C4-2B (cell line): ENCODE measurements around the gene SMYD5.

Source experiments
- ZFX ChIP-seq: fragments of 450-650 bp; IDR thresholded peaks from 2 replicates; pipeline ENCODE4 v1.6.1; 2017
- TF ChIP-seq, protein P1 (sequence below): fragments of 450-650 bp; conservative IDR thresholded peaks from 2 replicates; pipeline ENCODE4 v1.5.1; 2017; ENCODE audit warnings: mild to moderate bottlenecking

DNA sequence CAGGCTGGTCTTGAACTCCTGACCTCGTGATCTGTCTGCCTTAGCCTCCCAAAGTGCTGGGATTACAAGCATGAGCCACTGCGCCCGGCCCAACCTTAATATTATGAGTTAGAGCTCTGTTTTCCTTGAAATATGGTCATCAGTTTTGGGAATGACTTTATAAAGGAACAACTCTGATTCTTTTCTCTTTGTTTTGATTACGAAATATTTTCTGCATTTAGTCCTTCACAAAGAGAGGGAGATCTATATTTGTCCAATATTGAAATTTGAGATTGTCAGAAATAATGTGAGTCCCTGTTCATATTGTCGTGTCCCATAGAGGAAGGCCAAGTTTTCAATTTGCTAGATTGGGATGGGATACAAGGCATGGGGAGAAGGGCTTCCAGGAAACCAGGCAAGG lies 3.1 kb downstream of the SMYD5 start:
- TF ChIP-seq, protein P1, sequence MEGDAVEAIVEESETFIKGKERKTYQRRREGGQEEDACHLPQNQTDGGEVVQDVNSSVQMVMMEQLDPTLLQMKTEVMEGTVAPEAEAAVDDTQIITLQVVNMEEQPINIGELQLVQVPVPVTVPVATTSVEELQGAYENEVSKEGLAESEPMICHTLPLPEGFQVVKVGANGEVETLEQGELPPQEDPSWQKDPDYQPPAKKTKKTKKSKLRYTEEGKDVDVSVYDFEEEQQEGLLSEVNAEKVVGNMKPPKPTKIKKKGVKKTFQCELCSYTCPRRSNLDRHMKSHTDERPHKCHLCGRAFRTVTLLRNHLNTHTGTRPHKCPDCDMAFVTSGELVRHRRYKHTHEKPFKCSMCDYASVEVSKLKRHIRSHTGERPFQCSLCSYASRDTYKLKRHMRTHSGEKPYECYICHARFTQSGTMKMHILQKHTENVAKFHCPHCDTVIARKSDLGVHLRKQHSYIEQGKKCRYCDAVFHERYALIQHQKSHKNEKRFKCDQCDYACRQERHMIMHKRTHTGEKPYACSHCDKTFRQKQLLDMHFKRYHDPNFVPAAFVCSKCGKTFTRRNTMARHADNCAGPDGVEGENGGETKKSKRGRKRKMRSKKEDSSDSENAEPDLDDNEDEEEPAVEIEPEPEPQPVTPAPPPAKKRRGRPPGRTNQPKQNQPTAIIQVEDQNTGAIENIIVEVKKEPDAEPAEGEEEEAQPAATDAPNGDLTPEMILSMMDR, result no peak
- no peak for TF ChIP-seq ZFX
